Ascending aorta (tissue), 2 donors: ENCODE results near the gene SHF. TPM values are rescaled to one million over a fixed set of nuclear protein-coding genes. Genes with fewer than 3 reads are reported as not detected.

Experiments
- DNase-seq, 2 donors: peaks; one replicate each; pipeline ENCODE4 v3.0.0-alpha.2; 2019; ENCODE audit warnings: low spot score in 2 of 2
- H3K27ac ChIP-seq, 2 donors: fragments of 200-600 bp; sonication (generic); one replicate each; pipeline ENCODE4 v1.5.1; 2016 to 2017; ENCODE audit warnings: mild to moderate bottlenecking in 1 of 2
- H3K27me3 ChIP-seq: fragments of 200-600 bp; sonication (generic); one replicate; pipeline ENCODE4 v1.5.1; 2017
- H3K36me3 ChIP-seq, 2 donors: fragments of 200-600 bp; sonication (generic); one replicate each; pipeline ENCODE4 v1.5.1; 2016
- H3K4me1 ChIP-seq, 2 donors: fragments of 200-600 bp; sonication (generic); one replicate each; pipeline ENCODE4 v1.5.1; 2016 to 2017; ENCODE audit warnings: mild to moderate bottlenecking in 1 of 2
- H3K4me3 ChIP-seq, 2 donors: fragments of 200-600 bp; sonication (generic); one replicate each; pipeline ENCODE4 v1.5.1; 2016 to 2017; ENCODE audit warnings: mild to moderate bottlenecking in 1 of 2
- H3K9me3 ChIP-seq, 2 donors: fragments of 200-600 bp; sonication (generic); one replicate each; pipeline ENCODE4 v1.5.1; 2016
- intact Hi-C: fragments of 100-400 bp; cut with DNase I; formaldehyde crosslinking; loops from one replicate; pipeline ENCODE4 v1.15.1; 2023
- total RNA-seq: library from RNA; depleted of rRNA; stranded (reverse); fragments of >200 nt; gene quantifications from one replicate; pipeline ENCODE4 v1.1.0, GENCODE V29; 2016
- TF ChIP-seq, protein P1 (sequence below), 3 experiments: fragments of 200-600 bp in 2 of 3; fragments of 450-650 bp in 1 of 3; sonication (generic) in 2 of 3; IDR thresholded peaks; one replicate each; pipeline ENCODE4 v1.5.1; 2016 to 2019; ENCODE audit warnings: antibody characterized with exemption in 3 of 3, mild to moderate bottlenecking in 1 of 3, moderate library complexity in 1 of 3

The SHF gene
- total RNA-seq, 1 donor from 2014 or later, result 75.0 TPM

DNA sequence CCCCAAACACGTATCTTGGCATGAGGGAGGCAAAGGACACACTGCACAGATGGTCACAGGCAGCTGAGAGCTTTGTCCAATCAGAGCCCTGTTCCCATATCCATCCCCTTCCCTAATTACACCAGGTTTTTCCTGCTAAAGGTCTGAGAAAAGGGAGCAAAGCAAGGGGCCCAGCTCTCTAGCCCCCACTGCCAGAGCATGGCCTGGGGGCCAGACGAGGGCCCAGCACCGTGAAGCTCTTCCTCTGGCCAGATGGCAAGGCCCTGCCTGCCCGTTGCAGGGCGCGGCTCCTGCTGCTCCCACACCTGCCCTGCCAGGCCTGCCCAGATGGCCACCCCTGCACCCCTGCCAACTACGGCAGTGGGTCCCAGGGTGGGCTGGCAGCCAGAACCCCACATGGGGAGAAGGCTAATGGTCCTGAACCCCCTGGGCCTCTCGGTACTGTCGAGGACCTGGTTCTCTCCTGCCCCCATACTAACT, 3.2 kb downstream of the SHF start:
- Histone ChIP-seq H3K9me3 (no peaks in the 10 kb centered on the region), H3K4me3 (no peak overlapping the region), H3K4me1 (peaks cover 0 to 5% of the 10 kb centered on the region in 2 donors), H3K27ac (peak overlapping the region in 1 of 2 donors; percentile 89), H3K27me3 (no peaks in the 10 kb centered on the region), H3K36me3 (no peaks in the 10 kb centered on the region)
- intact Hi-C loops, result loop anchor here (5.0 kb wide), 2 partner anchors 193 to 273 kb away; partner anchors contain the start of gene GATM
- no peak for DNase-seq
- TF ChIP-seq, protein P1, sequence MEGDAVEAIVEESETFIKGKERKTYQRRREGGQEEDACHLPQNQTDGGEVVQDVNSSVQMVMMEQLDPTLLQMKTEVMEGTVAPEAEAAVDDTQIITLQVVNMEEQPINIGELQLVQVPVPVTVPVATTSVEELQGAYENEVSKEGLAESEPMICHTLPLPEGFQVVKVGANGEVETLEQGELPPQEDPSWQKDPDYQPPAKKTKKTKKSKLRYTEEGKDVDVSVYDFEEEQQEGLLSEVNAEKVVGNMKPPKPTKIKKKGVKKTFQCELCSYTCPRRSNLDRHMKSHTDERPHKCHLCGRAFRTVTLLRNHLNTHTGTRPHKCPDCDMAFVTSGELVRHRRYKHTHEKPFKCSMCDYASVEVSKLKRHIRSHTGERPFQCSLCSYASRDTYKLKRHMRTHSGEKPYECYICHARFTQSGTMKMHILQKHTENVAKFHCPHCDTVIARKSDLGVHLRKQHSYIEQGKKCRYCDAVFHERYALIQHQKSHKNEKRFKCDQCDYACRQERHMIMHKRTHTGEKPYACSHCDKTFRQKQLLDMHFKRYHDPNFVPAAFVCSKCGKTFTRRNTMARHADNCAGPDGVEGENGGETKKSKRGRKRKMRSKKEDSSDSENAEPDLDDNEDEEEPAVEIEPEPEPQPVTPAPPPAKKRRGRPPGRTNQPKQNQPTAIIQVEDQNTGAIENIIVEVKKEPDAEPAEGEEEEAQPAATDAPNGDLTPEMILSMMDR (IDR thresholded peaks at IDR 0.05), result no peak

DNA sequence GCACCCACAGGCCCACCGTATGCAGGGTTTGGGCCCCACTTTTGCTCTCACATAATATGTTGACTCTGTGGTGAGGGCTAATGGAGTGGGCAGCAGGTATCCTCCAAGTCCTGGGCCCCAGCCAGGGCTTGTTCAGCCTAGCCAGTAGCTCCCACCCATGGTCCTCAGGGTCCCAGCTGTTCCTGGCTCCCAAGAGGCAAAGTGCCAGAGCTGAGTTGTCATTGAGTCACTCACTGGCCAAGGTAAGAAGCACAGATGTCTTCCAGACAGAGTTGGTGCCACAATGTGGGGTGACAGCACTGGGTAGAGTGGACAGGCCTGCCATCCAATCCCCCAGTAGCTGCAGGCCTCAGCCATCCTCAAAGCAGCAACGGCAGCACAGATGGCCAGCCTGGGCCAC, 4.3 kb downstream of the SHF start:
- no peaks in the 10 kb centered on the region for H3K36me3 ChIP-seq
- peaks cover 0 to 5% of the 10 kb centered on the region in 2 donors for H3K4me1 ChIP-seq
- intact Hi-C loops, result no loop called here
- no peaks in the 10 kb centered on the region for H3K9me3 ChIP-seq
- TF ChIP-seq, protein P1 (IDR thresholded peaks at IDR 0.05), result no peak
- H3K4me3 ChIP-seq, result no peak overlapping the region
- no peak overlapping the region for H3K27ac ChIP-seq
- H3K27me3 ChIP-seq, result no peaks in the 10 kb centered on the region
- no peak for DNase-seq

DNA sequence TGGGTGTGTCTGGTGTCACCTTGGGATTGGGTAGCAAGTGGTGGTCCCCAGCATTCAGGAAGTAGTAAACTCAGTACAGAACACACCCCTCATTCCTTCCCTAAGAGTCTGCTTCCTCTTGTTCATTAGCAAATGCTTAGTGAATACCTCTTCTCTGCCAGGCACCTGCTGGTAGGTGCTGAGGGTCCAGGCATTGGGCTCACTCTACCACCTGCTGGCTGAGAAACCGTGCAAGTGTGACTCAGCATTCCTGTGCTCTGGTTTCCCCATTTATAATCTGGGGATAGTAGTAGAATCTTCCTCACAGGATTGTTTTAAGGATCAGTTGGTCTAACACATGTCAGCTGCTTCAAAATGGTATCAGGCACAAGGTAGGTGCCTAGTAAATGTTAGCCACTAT, 4.8 kb downstream of the SHF start:
- intact Hi-C loops, result no loop called here
- Histone ChIP-seq H3K4me3 (no peak overlapping the region), H3K4me1 (peaks cover 0 to 5% of the 10 kb centered on the region in 2 donors), H3K9me3 (no peaks in the 10 kb centered on the region), H3K27me3 (no peaks in the 10 kb centered on the region), H3K27ac (no peak overlapping the region), H3K36me3 (no peaks in the 10 kb centered on the region)
- no peak for DNase-seq
- TF ChIP-seq, protein P1 (IDR thresholded peaks at IDR 0.05), result no peak

DNA sequence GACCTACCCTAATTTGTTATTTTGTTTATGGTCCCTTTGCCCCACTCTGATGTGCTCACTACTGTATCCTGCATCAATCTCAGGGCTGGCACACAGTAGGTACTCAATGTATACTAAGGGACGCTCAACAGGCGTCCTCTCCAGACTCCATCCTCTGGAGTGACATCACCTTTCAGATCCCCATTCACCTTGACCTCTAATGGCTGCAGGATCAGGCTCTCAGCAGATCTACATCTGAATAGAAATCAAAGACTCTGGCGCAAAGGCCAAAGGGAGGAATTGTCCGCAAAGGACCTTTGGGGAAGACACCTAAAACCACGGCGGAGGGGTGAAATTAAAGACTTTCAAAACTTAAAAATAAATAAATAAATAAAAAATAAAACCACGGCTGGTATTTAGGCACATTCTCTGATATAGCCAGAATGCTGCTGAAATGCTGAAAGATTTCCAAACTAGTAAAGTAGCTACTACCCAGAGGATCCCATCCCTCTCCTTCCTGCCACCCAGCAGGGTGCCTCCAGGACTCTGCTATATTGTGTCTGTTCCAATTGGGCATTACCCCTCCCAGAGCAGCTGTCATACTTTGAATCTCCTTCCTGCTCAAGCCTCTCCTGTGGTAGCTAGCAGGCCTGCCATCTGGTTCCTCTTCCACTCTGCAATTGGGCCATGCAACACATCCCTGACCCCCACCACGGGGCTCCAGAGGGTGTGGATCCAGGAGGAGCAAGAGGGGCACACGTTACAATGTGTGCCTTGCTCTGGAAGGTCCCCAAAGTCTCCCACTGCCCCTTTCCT, 6.1 kb downstream of the SHF start:
- no peak overlapping the region for H3K27ac ChIP-seq
- no peaks in the 10 kb centered on the region for H3K27me3 ChIP-seq
- no peak for DNase-seq
- no peak overlapping the region for H3K4me3 ChIP-seq
- H3K4me1 ChIP-seq, result peaks cover 0 to 3% of the 10 kb centered on the region in 2 donors
- no peaks in the 10 kb centered on the region for H3K9me3 ChIP-seq
- TF ChIP-seq, protein P1 (IDR thresholded peaks at IDR 0.05), result no peak
- H3K36me3 ChIP-seq, result peaks cover 0 to 2% of the 10 kb centered on the region in 2 donors
- intact Hi-C loops, result no loop called here

DNA sequence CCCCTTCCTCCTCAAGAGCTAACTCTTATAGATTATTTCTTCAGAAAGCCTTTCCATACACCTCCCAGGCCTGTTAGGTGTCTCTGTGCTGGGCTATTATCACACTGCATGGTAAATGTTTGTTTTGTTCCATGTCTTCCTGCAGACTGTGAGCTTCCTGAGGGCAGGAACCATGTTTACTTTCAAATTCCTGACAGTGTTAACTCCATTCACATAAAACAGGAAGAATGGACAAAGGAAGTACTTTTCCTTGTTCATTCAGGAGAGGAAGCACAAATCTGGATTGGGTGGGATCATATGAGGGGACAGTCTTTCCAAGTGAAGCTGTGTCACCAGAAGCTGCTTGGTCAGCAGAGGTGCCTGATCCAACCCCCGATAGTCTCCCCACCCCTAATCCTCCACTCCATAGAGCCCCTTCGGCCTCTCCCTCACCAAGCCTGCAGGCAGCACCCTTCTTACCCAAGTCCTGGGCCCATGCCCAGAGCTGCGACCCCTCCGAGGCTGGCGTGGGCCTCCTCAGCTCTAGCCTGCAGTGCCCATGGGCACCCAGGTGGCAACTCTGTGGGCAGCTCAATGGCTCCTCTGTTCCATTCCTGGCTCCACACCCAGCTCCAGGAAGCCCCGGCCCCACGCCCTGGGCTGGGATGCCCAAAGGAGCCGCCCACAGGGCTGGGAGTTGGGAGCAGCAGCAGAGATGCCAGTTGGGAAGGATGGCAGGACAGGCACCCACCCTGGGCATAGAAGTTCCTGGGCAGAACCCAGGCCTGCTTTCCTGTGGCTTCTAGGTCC, 6.9 kb downstream of the SHF start:
- Histone ChIP-seq H3K27me3 (no peaks in the 10 kb centered on the region), H3K9me3 (no peaks in the 10 kb centered on the region), H3K4me1 (peaks cover 0 to 3% of the 10 kb centered on the region in 2 donors), H3K27ac (no peak overlapping the region), H3K4me3 (no peak overlapping the region), H3K36me3 (peaks cover 0 to 6% of the 10 kb centered on the region in 2 donors)
- DNase-seq, result no peak
- TF ChIP-seq, protein P1 (IDR thresholded peaks at IDR 0.05), result no peak
- intact Hi-C loops, result no loop called here
